Measurements from ENCODE around the gene CD46. TPM values are rescaled to one million over a fixed set of nuclear protein-coding genes. Genes with fewer than 3 reads are reported as not detected.
A peak's percentile ranks its signal among the peaks of the same experiment; 100 is the strongest.

Gene CD46
- total and polyA plus RNA-seq, 4 experiments from 2014 or later = 171 to 234 (median 196) TPM

DNA sequence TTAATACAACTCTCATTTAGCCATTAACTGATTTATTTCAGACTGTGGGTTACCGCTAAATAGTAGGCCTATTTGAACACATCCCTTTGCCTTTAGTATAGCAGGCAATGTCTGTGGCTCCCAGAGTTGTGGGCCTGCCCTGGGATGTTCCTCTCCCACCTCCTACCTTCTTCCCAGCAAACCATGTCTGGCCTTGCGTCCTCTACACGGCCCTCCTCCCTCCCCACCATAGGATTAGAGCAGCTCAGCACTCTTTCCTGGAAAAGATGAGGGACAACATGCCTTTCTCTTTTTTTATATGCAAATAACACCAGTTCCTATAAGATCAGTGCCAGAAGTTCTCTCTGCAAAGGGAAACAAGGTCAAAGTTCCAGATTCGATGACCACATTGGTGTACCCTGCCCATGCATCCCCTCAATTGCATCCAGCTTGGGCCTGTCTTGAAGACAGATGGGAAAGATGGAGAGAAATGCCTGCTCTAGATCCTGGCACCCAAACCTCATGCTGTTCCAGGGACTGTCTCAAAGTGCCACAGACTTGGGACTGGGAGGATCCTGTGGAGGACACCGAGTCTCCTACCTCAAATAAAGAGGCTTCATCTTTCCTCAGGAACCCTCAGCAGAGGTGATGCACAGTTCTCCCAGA lies 57.2 kb downstream of the CD46 start:
- H3K27ac ChIP-seq (ENCODE audit: low read depth, low read length) = no peak overlapping the region
- intact Hi-C loops (cut with micrococcal nuclease) = no loop called here
- ChIA-PET CTCF (ENCODE audit: partially characterized antibody) (interaction anchor here (1.0 kb wide), 1 partner anchor 12 kb away, joined by 3 read pairs; no protein-coding TSS in a partner anchor), POLR2A (ENCODE audit: partially characterized antibody) (no interaction called here)
- no peaks in the 10 kb centered on the region for H3K9me3 ChIP-seq (ENCODE audit: control insufficient read depth in 1 of 2, low read length in 2 of 2)
- Mint-ChIP-seq H3K9me3 (peaks cover 0 to 3% (median 0%) of the 10 kb centered on the region in 8 donors), H3K27ac (peak overlapping the region in 6 of 7 donors; percentile 19 to 88 (median 82)), H3K4me3 (no peak overlapping the region), H3K36me3 (peaks cover 44 to 85% of the 10 kb centered on the region in 2 donors), H3K4me1 (peaks cover 40 to 74% (median 57%) of the 10 kb centered on the region in 4 donors), H3K27me3 (no peaks in the 10 kb centered on the region)
- H3K4me1 ChIP-seq (ENCODE audit: insufficient read depth, low read length) = peaks cover 57% of the 10 kb centered on the region
- H3K27me3 ChIP-seq (ENCODE audit: insufficient read depth, low read length) = no peaks in the 10 kb centered on the region
- H3K36me3 ChIP-seq (ENCODE audit: insufficient read depth, low read length) = peaks cover 89% of the 10 kb centered on the region
- no peak for DNase-seq
- H3K4me3 ChIP-seq (ENCODE audit: low read length in 2 of 2) = no peak overlapping the region

DNA sequence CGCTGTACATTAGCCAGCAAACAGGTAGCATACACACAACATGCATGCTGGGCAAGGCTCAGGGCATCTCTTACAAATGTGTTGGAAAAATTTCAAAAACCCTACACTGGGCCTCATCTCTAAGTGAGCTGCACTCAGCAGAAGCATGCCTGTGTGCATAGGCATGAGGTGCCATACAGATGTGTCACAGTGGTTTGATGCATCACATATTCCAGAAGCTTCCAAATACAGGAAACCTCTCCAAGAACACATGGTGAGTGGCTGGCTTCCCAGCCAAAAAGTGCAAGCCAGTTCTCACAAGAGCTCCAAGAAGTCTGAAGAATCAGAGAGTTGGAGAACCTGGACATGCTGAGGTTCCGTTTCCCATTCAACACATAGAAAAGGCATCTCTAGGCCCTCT lies 58.3 kb downstream of the CD46 start:
- Histone ChIP-seq H3K27ac (ENCODE audit: low read depth, low read length) (no peak overlapping the region), H3K36me3 (ENCODE audit: insufficient read depth, low read length) (peaks cover 90% of the 10 kb centered on the region), H3K9me3 (ENCODE audit: control insufficient read depth in 1 of 2, low read length in 2 of 2) (no peaks in the 10 kb centered on the region), H3K4me1 (ENCODE audit: insufficient read depth, low read length) (peaks cover 64% of the 10 kb centered on the region), H3K4me3 (ENCODE audit: low read length in 2 of 2) (no peak overlapping the region), H3K27me3 (ENCODE audit: insufficient read depth, low read length) (no peaks in the 10 kb centered on the region)
- H3K9me3 Mint-ChIP-seq = peaks cover 0 to 3% (median 0%) of the 10 kb centered on the region in 8 donors
- H3K27me3 Mint-ChIP-seq = no peaks in the 10 kb centered on the region
- H3K4me1 Mint-ChIP-seq = peaks cover 44 to 85% (median 66%) of the 10 kb centered on the region in 4 donors
- no peak for DNase-seq
- ChIA-PET CTCF (ENCODE audit: partially characterized antibody) (interaction anchor here (1.2 to 3.0 kb wide), 6 partner anchors 11 to 153 kb away, joined by 4 to 17 read pairs (median 12); no protein-coding TSS in a partner anchor), POLR2A (ENCODE audit: partially characterized antibody) (interaction anchor here (0.9 to 2.4 kb wide), 4 partner anchors 11 to 22 kb away, joined by 3 to 8 read pairs (median 4); no protein-coding TSS in a partner anchor)
- H3K36me3 Mint-ChIP-seq = peaks cover 53 to 86% of the 10 kb centered on the region in 2 donors
- H3K4me3 Mint-ChIP-seq = no peak overlapping the region
- H3K27ac Mint-ChIP-seq = peak overlapping the region in 6 of 7 donors; percentile 48 to 88 (median 67)
- intact Hi-C loops (cut with micrococcal nuclease) = no loop called here

DNA sequence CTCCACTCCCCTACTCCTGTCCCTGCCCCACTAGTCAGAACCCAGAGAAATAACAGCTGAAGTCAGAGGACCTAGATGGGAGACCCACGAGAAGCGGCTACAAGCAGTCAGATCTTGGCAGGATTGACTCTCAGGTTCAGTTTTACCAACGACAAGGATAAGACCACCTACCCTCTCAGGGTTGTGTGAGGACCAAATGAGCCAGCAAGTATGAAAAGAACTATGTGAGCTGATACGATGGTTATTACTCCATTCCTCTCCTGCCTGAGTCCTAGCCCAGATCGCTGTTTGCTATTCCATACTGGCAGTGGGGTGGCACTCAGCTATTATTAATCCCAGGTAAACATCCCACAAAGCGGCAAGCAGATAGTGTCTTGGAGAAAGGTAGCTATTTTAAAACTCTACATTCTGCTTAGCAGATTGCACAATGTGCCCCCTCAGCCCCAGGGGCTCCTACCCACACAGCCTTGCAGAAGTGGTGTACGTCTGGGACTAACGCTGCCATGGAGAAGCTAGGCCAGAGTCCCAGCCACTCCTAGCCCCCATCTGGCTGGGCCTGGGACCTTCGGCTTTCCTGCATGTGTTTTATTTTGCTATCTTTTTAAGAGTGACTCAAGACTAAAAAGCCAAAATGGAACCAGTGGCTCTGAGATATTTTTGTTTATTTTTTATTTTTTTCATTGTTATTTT lies 58.9 kb downstream of the CD46 start:
- H3K27ac Mint-ChIP-seq = peak overlapping the region in 6 of 7 donors; percentile 9 to 66 (median 52)
- Histone ChIP-seq H3K4me3 (ENCODE audit: low read length in 2 of 2) (no peak overlapping the region), H3K36me3 (ENCODE audit: insufficient read depth, low read length) (peaks cover 90% of the 10 kb centered on the region), H3K4me1 (ENCODE audit: insufficient read depth, low read length) (peaks cover 69% of the 10 kb centered on the region), H3K9me3 (ENCODE audit: control insufficient read depth in 1 of 2, low read length in 2 of 2) (no peaks in the 10 kb centered on the region), H3K27ac (ENCODE audit: low read depth, low read length) (no peak overlapping the region), H3K27me3 (ENCODE audit: insufficient read depth, low read length) (no peaks in the 10 kb centered on the region)
- peaks cover 47 to 88% (median 70%) of the 10 kb centered on the region in 4 donors for H3K4me1 Mint-ChIP-seq
- H3K27me3 Mint-ChIP-seq = no peaks in the 10 kb centered on the region
- peaks cover 53 to 86% of the 10 kb centered on the region in 2 donors for H3K36me3 Mint-ChIP-seq
- ChIA-PET POLR2A (ENCODE audit: partially characterized antibody) (interaction anchor here (0.9 to 2.4 kb wide), 6 partner anchors 9 to 58 kb away, joined by 3 to 8 read pairs (median 4); no protein-coding TSS in a partner anchor), CTCF (ENCODE audit: partially characterized antibody) (interaction anchor here (1.2 to 3.0 kb wide), 9 partner anchors 12 to 152 kb away, joined by 4 to 17 read pairs (median 10); no protein-coding TSS in a partner anchor)
- intact Hi-C loops (cut with micrococcal nuclease) = no loop called here
- no peak overlapping the region for H3K4me3 Mint-ChIP-seq
- H3K9me3 Mint-ChIP-seq = peaks cover 0 to 3% (median 0%) of the 10 kb centered on the region in 8 donors
- no peak for DNase-seq

DNA sequence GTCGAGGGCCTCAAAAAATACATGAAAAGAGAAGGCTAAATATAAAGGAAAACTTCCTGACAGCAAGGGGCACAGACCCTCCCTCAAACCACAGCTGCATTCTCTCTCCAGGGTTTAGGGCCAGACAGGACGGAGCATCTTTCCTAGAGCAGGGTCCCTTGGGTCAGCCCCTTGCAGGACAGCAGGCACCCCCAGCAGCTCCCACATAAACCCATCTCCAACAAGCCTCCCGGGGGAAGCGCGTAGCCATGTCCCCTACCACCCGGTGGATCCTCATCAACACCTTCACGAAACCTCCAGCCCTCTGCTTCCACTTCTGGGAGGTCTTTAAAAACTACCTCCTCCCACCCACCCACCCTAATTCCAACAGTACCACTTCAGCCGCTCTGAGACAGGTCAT lies 59.5 kb downstream of the CD46 start:
- Mint-ChIP-seq H3K27ac (peak overlapping the region in 5 of 7 donors; percentile 57 to 85 (median 72)), H3K9me3 (peaks cover 0 to 3% (median 0%) of the 10 kb centered on the region in 8 donors), H3K4me1 (peaks cover 52 to 89% (median 75%) of the 10 kb centered on the region in 4 donors), H3K27me3 (no peaks in the 10 kb centered on the region), H3K36me3 (peaks cover 53 to 86% of the 10 kb centered on the region in 2 donors), H3K4me3 (no peak overlapping the region)
- Histone ChIP-seq H3K27me3 (ENCODE audit: insufficient read depth, low read length) (no peaks in the 10 kb centered on the region), H3K36me3 (ENCODE audit: insufficient read depth, low read length) (peaks cover 91% of the 10 kb centered on the region), H3K9me3 (ENCODE audit: control insufficient read depth in 1 of 2, low read length in 2 of 2) (no peaks in the 10 kb centered on the region), H3K27ac (ENCODE audit: low read depth, low read length) (no peak overlapping the region), H3K4me3 (ENCODE audit: low read length in 2 of 2) (no peak overlapping the region), H3K4me1 (ENCODE audit: insufficient read depth, low read length) (peaks cover 74% of the 10 kb centered on the region)
- ChIA-PET CTCF (ENCODE audit: partially characterized antibody) (interaction anchor here (1.0 to 3.0 kb wide), 14 partner anchors 9 to 151 kb away, joined by 3 to 17 read pairs (median 8); no protein-coding TSS in a partner anchor), POLR2A (ENCODE audit: partially characterized antibody) (interaction anchor here (0.9 to 2.4 kb wide), 5 partner anchors 8 to 152 kb away, joined by 4 to 8 read pairs (median 5); no protein-coding TSS in a partner anchor)
- intact Hi-C loops (cut with micrococcal nuclease) = no loop called here
- DNase-seq = no peak

DNA sequence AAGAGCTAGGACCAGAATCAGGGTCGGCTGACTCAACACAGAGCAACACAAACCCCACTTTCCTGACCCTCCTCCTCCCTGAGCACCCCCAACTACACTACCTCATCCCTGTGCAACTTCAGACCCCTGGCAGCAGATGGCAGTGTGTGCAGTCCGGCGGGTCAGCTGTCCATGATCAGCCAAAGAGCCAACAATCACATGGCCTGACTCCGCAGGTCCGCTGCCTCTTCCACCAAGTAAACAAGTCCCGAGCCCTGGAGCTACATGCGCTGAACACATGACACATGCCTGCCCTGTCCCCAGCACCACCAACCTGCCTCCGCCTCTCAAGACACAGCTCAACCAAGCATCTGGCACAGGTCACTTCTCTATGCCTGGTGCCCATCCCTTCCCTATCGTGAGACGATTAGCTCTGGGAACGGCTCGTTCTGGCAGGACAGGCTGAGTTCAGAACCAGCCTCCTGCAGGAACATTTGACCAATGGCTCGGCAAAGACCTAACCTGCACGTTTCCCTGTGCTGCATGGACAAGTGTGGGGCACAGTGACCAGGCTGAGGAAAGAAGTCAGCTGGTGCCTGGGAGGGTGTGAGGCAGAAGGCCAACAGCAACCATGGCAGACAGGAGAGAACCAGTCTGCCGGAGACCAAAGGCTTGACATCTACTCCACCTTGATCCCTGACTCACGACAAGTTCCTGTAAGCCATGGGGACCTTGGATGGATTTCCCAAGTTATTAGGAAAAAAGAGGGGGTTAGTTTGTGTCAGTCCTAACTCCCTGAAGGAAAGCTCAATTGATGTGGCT lies 60.3 kb downstream of the CD46 start:
- ChIA-PET CTCF (ENCODE audit: partially characterized antibody) (interaction anchor here (0.9 to 3.0 kb wide), 15 partner anchors 10 to 157 kb away, joined by 3 to 17 read pairs (median 8); no protein-coding TSS in a partner anchor), POLR2A (ENCODE audit: partially characterized antibody) (interaction anchor here (0.8 to 2.4 kb wide), 5 partner anchors 9 to 151 kb away, joined by 3 to 8 read pairs (median 4); no protein-coding TSS in a partner anchor)
- no peaks in the 10 kb centered on the region for H3K9me3 ChIP-seq (ENCODE audit: control insufficient read depth in 1 of 2, low read length in 2 of 2)
- intact Hi-C loops (cut with micrococcal nuclease) = no loop called here
- no peak for DNase-seq
- H3K4me1 Mint-ChIP-seq = peaks cover 51 to 90% (median 74%) of the 10 kb centered on the region in 4 donors
- H3K4me1 ChIP-seq (ENCODE audit: insufficient read depth, low read length) = peaks cover 75% of the 10 kb centered on the region
- no peaks in the 10 kb centered on the region for H3K27me3 Mint-ChIP-seq
- no peak overlapping the region for H3K4me3 ChIP-seq (ENCODE audit: low read length in 2 of 2)
- H3K36me3 ChIP-seq (ENCODE audit: insufficient read depth, low read length) = peaks cover 94% of the 10 kb centered on the region
- H3K27me3 ChIP-seq (ENCODE audit: insufficient read depth, low read length) = no peaks in the 10 kb centered on the region
- H3K27ac ChIP-seq (ENCODE audit: low read depth, low read length) = no peak overlapping the region
- peak overlapping the region in 1 of 8 donors; percentile 17 for H3K4me3 Mint-ChIP-seq
- H3K9me3 Mint-ChIP-seq = peaks cover 0 to 3% (median 0%) of the 10 kb centered on the region in 8 donors
- peak overlapping the region in 6 of 7 donors; percentile 13 to 85 (median 61) for H3K27ac Mint-ChIP-seq
- peaks cover 53 to 86% of the 10 kb centered on the region in 2 donors for H3K36me3 Mint-ChIP-seq

DNA sequence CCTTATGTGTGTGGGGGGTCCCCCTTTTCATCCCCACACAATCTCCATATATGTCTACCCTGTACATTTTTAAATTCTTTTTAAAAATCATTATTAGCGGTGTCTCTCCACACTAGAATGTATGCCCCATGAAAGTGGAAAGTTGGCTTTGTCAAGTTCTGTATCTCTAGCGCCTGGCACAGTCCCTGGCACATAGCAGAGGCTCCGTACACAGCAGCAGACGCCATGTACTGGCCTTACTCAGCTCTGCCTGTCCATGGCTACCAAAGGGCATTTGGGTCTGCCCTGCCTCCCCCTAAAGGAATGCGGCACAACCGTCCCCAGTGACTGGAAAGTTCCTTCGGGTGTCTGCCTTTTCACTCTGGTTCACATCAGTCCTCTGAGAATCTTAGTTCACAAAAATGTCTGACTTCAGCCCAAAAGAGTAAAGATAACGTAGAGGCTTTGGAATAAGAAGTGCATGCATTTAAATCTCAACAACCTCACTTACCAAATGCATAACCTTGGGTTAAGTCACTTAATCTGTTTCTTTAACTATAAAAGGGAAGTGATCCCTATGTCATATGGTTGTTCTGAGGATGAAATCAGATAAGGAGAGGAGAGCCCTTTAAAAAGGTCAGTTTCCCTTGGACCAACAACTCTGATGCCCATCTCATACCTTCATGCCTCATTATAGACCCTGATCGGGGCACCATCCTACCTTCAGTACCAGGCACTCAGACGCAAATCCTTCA lies 61.1 kb downstream of the CD46 start:
- peaks cover 58 to 87% of the 10 kb centered on the region in 2 donors for H3K36me3 Mint-ChIP-seq
- no peak overlapping the region for H3K4me3 Mint-ChIP-seq

More for the DNA sequence above, 61.1 kb downstream of the CD46 start:
- Histone ChIP-seq H3K4me1 (ENCODE audit: insufficient read depth, low read length) (peaks cover 75% of the 10 kb centered on the region), H3K4me3 (ENCODE audit: low read length in 2 of 2) (no peak overlapping the region), H3K36me3 (ENCODE audit: insufficient read depth, low read length) (peaks cover 86% of the 10 kb centered on the region), H3K27me3 (ENCODE audit: insufficient read depth, low read length) (no peaks in the 10 kb centered on the region), H3K27ac (ENCODE audit: low read depth, low read length) (no peak overlapping the region), H3K9me3 (ENCODE audit: control insufficient read depth in 1 of 2, low read length in 2 of 2) (no peaks in the 10 kb centered on the region)
- no peaks in the 10 kb centered on the region for H3K27me3 Mint-ChIP-seq
- peaks cover 0 to 3% (median 0%) of the 10 kb centered on the region in 8 donors for H3K9me3 Mint-ChIP-seq
- no peak for DNase-seq
- CTCF ChIA-PET (ENCODE audit: partially characterized antibody) = interaction anchor here (1.0 to 3.0 kb wide), 8 partner anchors 10 to 150 kb away, joined by 7 to 17 read pairs (median 10); no protein-coding TSS in a partner anchor
- H3K4me1 Mint-ChIP-seq = peaks cover 52 to 90% (median 75%) of the 10 kb centered on the region in 4 donors
- intact Hi-C loops (cut with micrococcal nuclease) = no loop called here
- POLR2A ChIA-PET (ENCODE audit: partially characterized antibody) = interaction anchor here (0.8 to 2.4 kb wide), 4 partner anchors 8 to 56 kb away, joined by 3 to 8 read pairs (median 6); no protein-coding TSS in a partner anchor
- peak overlapping the region in 6 of 7 donors; percentile 10 to 79 (median 41) for H3K27ac Mint-ChIP-seq
